CD4-positive, CD25-positive, alpha-beta regulatory T cell (primary cell): ENCODE results near the gene NENF. TPM values are rescaled to one million over a fixed set of nuclear protein-coding genes. Genes with fewer than 3 reads are reported as not detected.

Experiments
- ATAC-seq, 2 donors: fragments of 150-1000 bp; cut with Tn5 transposase; one replicate each; pipeline ENCODE4 v1.10.0; 2021; ENCODE audit warnings: low read depth in 2 of 2, moderate number of reproducible peaks in 2 of 2, moderate library complexity in 1 of 2
- DNase-seq, 3 donors: peaks; one replicate each; pipeline versions ENCODE4 v3.0.0 to v3.0.0-alpha.2; 2012 to 2022; ENCODE audit warnings: mixed read lengths in 1 of 3
- H3K27ac ChIP-seq: one replicate; pipeline ENCODE4 v1.7.0; 2013; ENCODE audit warnings: mild to moderate bottlenecking, low read length; ENCODE audit not compliant: insufficient read depth, poor library complexity, severe bottlenecking
- H3K27me3 ChIP-seq: one replicate; pipeline ENCODE4 v1.7.0; 2013; ENCODE audit warnings: low read length; ENCODE audit not compliant: control insufficient read depth, insufficient read depth
- H3K36me3 ChIP-seq: one replicate; pipeline ENCODE4 v1.7.0; 2013; ENCODE audit warnings: mild to moderate bottlenecking, low read length, moderate library complexity; ENCODE audit not compliant: control insufficient read depth, insufficient read depth
- H3K4me1 ChIP-seq: 2 replicates; pipeline ENCODE4 v1.7.0; 2013; ENCODE audit warnings: mild to moderate bottlenecking, low read length; ENCODE audit not compliant: insufficient read depth, control insufficient read depth, poor library complexity, severe bottlenecking
- H3K4me3 ChIP-seq: one replicate; pipeline ENCODE4 v1.7.0; 2013; ENCODE audit warnings: low read depth, mild to moderate bottlenecking, low read length, moderate library complexity
- H3K9me3 ChIP-seq, 2 experiments: 1 replicate in 1 of 2; 2 replicates in 1 of 2; pipeline ENCODE4 v1.7.0; 2013; ENCODE audit warnings: low read length in 2 of 2, mild to moderate bottlenecking in 1 of 2, moderate library complexity in 1 of 2; ENCODE audit not compliant: control insufficient read depth in 2 of 2
- H3K27ac Mint-ChIP-seq, 3 donors: one replicate each; pipeline ENCODE4 v1.8.0; 2020 to 2022; ENCODE audit warnings: mild to moderate bottlenecking in 3 of 3, mixed read lengths in 3 of 3, moderate library complexity in 2 of 3
- H3K27me3 Mint-ChIP-seq: one replicate; pipeline ENCODE4 v1.8.0; 2022; ENCODE audit warnings: mild to moderate bottlenecking, mixed read lengths
- H3K36me3 Mint-ChIP-seq: one replicate; pipeline ENCODE4 v1.8.0; 2020; ENCODE audit warnings: mixed read lengths
- H3K4me1 Mint-ChIP-seq, 4 donors: one replicate each; pipeline ENCODE4 v1.8.0; 2020 to 2022; ENCODE audit warnings: mixed read lengths in 4 of 4, mild to moderate bottlenecking in 1 of 4
- H3K4me3 Mint-ChIP-seq, 4 donors: one replicate each; pipeline ENCODE4 v1.8.0; 2020 to 2022; ENCODE audit warnings: mild to moderate bottlenecking in 4 of 4, mixed read lengths in 4 of 4, moderate library complexity in 3 of 4
- H3K9me3 Mint-ChIP-seq, 7 donors: one replicate each; pipeline ENCODE4 v1.8.0; 2020 to 2022; ENCODE audit warnings: mixed read lengths in 7 of 7, mild to moderate bottlenecking in 3 of 7, moderate library complexity in 2 of 7
- polyA plus RNA-seq, 4 donors: library from polyadenylated mRNA; unstranded; fragments of 300-500 nt; fragmentation: Illumina TruSeq; gene quantifications; one replicate each; pipeline ENCODE4 v1.2.3, GENCODE V29; 2021
- total RNA-seq: library from RNA; stranded (reverse); gene quantifications from one replicate; pipeline ENCODE4 v1.2.3, GENCODE V29; 2022

Gene NENF
- total and polyA plus RNA-seq, 5 donors from 2014 or later: 17.0 to 82.8 (median 65.5) TPM

DNA sequence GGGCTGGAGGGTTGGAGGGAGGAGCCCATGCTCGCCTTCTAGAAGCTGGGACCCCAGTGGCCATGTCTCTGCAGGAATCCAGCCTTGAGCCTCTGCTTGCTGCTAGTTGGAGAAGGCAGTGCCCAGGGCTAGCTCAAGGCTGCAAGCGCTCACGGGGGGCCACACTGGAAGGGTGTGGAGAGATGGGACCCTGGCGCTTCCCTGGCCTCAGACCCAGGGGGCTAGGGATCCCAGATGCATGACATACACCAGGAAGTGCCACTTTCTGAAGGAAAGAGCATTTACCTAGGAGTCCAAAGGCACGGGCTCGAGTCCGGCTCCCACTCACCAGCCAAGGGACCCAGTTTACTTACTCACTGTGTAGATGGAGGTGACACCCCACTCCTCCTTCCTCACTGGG is 32.6 kb downstream of the NENF start:
- no peak for DNase-seq
- no peaks in the 10 kb centered on the region for H3K36me3 ChIP-seq
- Mint-ChIP-seq H3K36me3 (no peaks in the 10 kb centered on the region), H3K27ac (no peak overlapping the region), H3K4me3 (no peak overlapping the region), H3K9me3 (no peaks in the 10 kb centered on the region), H3K27me3 (no peaks in the 10 kb centered on the region), H3K4me1 (peaks cover 0 to 4% (median 0%) of the 10 kb centered on the region in 4 donors)
- no peak overlapping the region for H3K27ac ChIP-seq
- no peak for ATAC-seq
- no peaks in the 10 kb centered on the region for H3K9me3 ChIP-seq
- no peak overlapping the region for H3K4me3 ChIP-seq
- H3K27me3 ChIP-seq: no peaks in the 10 kb centered on the region
- no peaks in the 10 kb centered on the region for H3K4me1 ChIP-seq

GRCh38 chr1:212466437-212466836 is 33.7 kb downstream of the NENF start:
- DNase-seq (no peak), ATAC-seq (no peak)
- Histone ChIP-seq H3K9me3 (no peaks in the 10 kb centered on the region), H3K27me3 (no peaks in the 10 kb centered on the region), H3K27ac (no peak overlapping the region), H3K4me3 (no peak overlapping the region), H3K4me1 (no peaks in the 10 kb centered on the region), H3K36me3 (no peaks in the 10 kb centered on the region)
- Mint-ChIP-seq H3K27me3 (no peaks in the 10 kb centered on the region), H3K9me3 (no peaks in the 10 kb centered on the region), H3K36me3 (no peaks in the 10 kb centered on the region), H3K27ac (peak overlapping the region in 1 of 3 donors; percentile 72), H3K4me1 (peaks cover 0 to 4% (median 0%) of the 10 kb centered on the region in 4 donors), H3K4me3 (no peak overlapping the region)

GRCh38 chr1:212466898-212467650 is 34.4 kb downstream of the NENF start:
- peak overlapping the region in 2 of 3 donors; percentile 71 to 72 for H3K27ac Mint-ChIP-seq
- no peaks in the 10 kb centered on the region for H3K36me3 Mint-ChIP-seq
- peaks cover 0 to 4% (median 0%) of the 10 kb centered on the region in 4 donors for H3K4me1 Mint-ChIP-seq
- H3K4me3 Mint-ChIP-seq: peak overlapping the region in 1 of 4 donors; percentile 48
- H3K27me3 Mint-ChIP-seq: peaks cover 4% of the 10 kb centered on the region
- H3K9me3 ChIP-seq: no peaks in the 10 kb centered on the region
- H3K4me3 ChIP-seq: no peak overlapping the region
- H3K27ac ChIP-seq: no peak overlapping the region
- no peaks in the 10 kb centered on the region for H3K4me1 ChIP-seq
- DNase-seq (no peak), ATAC-seq (no peak)
- no peaks in the 10 kb centered on the region for H3K36me3 ChIP-seq
- H3K27me3 ChIP-seq: no peaks in the 10 kb centered on the region
- no peaks in the 10 kb centered on the region for H3K9me3 Mint-ChIP-seq

DNA sequence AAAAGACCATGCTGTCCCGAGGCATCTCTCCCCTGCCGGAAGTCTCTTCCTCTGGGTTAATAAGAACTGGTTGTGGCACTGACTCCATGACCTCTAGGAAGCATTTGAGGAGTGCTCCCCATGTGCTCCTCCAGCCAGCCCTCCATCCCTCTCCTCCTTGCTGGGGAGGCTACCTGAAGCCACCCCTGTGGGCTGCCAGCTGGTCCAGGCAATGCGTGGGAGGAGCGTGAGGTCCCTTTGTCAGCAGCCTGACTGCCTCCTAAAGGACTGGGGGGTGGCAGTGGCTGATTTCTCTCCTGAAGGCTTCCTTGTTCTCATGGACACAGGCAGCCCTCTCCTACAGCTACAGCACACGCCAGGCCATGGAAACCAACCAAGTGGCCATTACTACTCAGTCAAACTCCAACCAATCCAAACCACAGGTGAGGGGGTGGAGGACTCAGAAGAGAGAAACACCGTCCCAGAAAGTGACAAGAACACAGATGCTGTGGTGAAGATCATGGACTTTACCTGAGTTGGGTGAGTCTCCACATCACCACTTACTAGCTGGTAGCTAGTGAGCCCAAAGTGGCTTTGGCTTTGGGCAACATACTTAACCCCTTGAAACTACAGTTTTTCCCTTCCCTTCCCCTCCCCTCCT is 35.2 kb downstream of the NENF start:
- no peak overlapping the region for H3K27ac Mint-ChIP-seq

GRCh38 chr1:212470059-212470458 is 37.3 kb downstream of the NENF start:
- H3K9me3 ChIP-seq: no peaks in the 10 kb centered on the region
- no peaks in the 10 kb centered on the region for H3K27me3 ChIP-seq
- H3K36me3 ChIP-seq: no peaks in the 10 kb centered on the region
- H3K4me3 ChIP-seq: no peak overlapping the region
- DNase-seq (no peak), ATAC-seq (no peak)
- H3K27ac ChIP-seq: no peak overlapping the region
- Mint-ChIP-seq H3K4me3 (no peak overlapping the region), H3K27me3 (peaks cover 11% of the 10 kb centered on the region), H3K9me3 (peaks cover 0 to 3% (median 0%) of the 10 kb centered on the region in 7 donors), H3K27ac (peak overlapping the region in 1 of 3 donors; percentile 87), H3K36me3 (no peaks in the 10 kb centered on the region), H3K4me1 (peaks cover 0 to 4% (median 0%) of the 10 kb centered on the region in 4 donors)
- no peaks in the 10 kb centered on the region for H3K4me1 ChIP-seq

More for the DNA sequence above, 35.2 kb downstream of the NENF start:
- Histone ChIP-seq H3K36me3 (no peaks in the 10 kb centered on the region), H3K4me3 (no peak overlapping the region), H3K27me3 (no peaks in the 10 kb centered on the region), H3K4me1 (no peaks in the 10 kb centered on the region), H3K9me3 (no peaks in the 10 kb centered on the region), H3K27ac (no peak overlapping the region)
- H3K9me3 Mint-ChIP-seq: no peaks in the 10 kb centered on the region
- H3K4me3 Mint-ChIP-seq: peak overlapping the region in 1 of 4 donors; percentile 18
- H3K36me3 Mint-ChIP-seq: no peaks in the 10 kb centered on the region
- peaks cover 0 to 4% (median 0%) of the 10 kb centered on the region in 4 donors for H3K4me1 Mint-ChIP-seq
- ATAC-seq (no peak), DNase-seq (no peak)
- H3K27me3 Mint-ChIP-seq: peaks cover 4% of the 10 kb centered on the region

GRCh38 chr1:212471286-212471685 is 38.6 kb downstream of the NENF start:
- peaks cover 0 to 1% (median 0%) of the 10 kb centered on the region in 4 donors for H3K4me1 Mint-ChIP-seq

DNA sequence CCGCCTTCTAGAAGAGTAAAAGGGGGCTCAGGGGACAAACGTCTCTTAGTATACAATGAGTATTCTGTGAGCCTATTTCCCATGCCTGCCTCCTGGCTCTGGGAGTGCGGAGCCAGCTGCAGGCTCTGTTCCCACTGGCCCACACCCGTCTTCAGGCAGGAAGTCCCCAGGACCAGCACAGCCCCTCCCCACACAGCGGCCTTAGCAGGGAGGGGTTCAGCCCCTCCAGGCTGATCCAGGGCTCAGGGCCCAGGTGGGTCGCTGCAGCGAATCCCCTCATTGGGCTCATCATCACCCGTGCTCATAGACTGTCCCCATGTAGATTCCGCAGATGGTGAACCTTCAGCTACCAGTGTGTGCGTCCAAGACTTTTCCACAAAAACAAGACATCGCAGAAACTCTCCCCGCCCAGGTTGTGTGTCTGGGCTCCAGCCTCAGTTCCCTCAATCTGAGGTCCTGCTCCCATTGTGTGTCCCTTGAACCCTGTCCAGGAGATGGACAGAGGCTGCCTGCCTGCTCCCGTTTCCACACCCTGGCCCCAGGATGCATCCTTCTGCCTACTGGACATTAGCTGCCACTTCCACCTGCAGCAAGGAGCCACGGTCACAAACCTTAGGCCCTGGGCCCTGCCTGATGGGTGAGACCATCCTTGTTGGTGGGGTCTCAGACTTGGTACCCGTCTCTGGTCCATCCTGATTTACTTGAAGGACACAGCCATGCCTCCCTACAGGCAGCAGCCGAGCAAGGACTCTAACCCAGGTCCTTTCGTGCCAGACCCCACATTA is 39.4 kb downstream of the NENF start:
- Mint-ChIP-seq H3K27me3 (peaks cover 13% of the 10 kb centered on the region), H3K4me1 (peaks cover 0 to 2% (median under 1%) of the 10 kb centered on the region in 4 donors), H3K9me3 (peaks cover 0 to 3% (median 0%) of the 10 kb centered on the region in 7 donors), H3K4me3 (no peak overlapping the region), H3K36me3 (no peaks in the 10 kb centered on the region), H3K27ac (no peak overlapping the region)
- Histone ChIP-seq H3K4me3 (no peak overlapping the region), H3K27me3 (no peaks in the 10 kb centered on the region), H3K4me1 (no peaks in the 10 kb centered on the region), H3K36me3 (no peaks in the 10 kb centered on the region), H3K27ac (no peak overlapping the region), H3K9me3 (no peaks in the 10 kb centered on the region)
- no peak for ATAC-seq
- no peak for DNase-seq

More at GRCh38 chr1:212471286-212471685, 38.6 kb downstream of the NENF start:
- Histone ChIP-seq H3K27ac (no peak overlapping the region), H3K9me3 (no peaks in the 10 kb centered on the region), H3K36me3 (no peaks in the 10 kb centered on the region), H3K4me1 (no peaks in the 10 kb centered on the region), H3K4me3 (no peak overlapping the region), H3K27me3 (no peaks in the 10 kb centered on the region)
- Mint-ChIP-seq H3K4me3 (no peak overlapping the region), H3K9me3 (peaks cover 0 to 3% (median 0%) of the 10 kb centered on the region in 7 donors), H3K27me3 (peaks cover 13% of the 10 kb centered on the region), H3K36me3 (no peaks in the 10 kb centered on the region), H3K27ac (no peak overlapping the region)
- DNase-seq (no peak), ATAC-seq (no peak)
